Activated B cell treated with CpG ODN at 0.5 μM for 24 hours (primary cell): ENCODE data around the gene PHRF1. TPM values are rescaled to one million over a fixed set of nuclear protein-coding genes. Genes with fewer than 3 reads are reported as not detected.

Source experiments
- ATAC-seq: fragments of 200-7000 bp; cut with Tn5 transposase; one replicate; pipeline ENCODE4 v1.10.0; 2021; ENCODE audit warnings: low read depth, mild to moderate bottlenecking, moderate library complexity
- CTCF ChIA-PET: fragments of 350-600 bp; sonication (Branson Sonifier 250); formaldehyde crosslinking; loops from one replicate; lab custom pipeline; 2021; ENCODE audit warnings: antibody characterized with exemption; lab: Charles Lee
- POLR2A ChIA-PET: fragments of 350-600 bp; sonication (Branson Sonifier 250); formaldehyde crosslinking; loops from one replicate; lab custom pipeline; 2021; ENCODE audit warnings: antibody characterized with exemption; lab: Charles Lee
- DNase-seq: peaks from one replicate; pipeline ENCODE4 v3.0.0; 2022
- H3K27ac Mint-ChIP-seq: one replicate; pipeline ENCODE4 v1.8.0; 2020; ENCODE audit warnings: mixed read lengths
- H3K27me3 Mint-ChIP-seq: one replicate; pipeline ENCODE4 v1.8.0; 2021; ENCODE audit warnings: mixed read lengths
- H3K36me3 Mint-ChIP-seq: one replicate; pipeline ENCODE4 v1.8.0; 2021; ENCODE audit warnings: low read depth, mixed read lengths
- H3K4me1 Mint-ChIP-seq: one replicate; pipeline ENCODE4 v1.8.0; 2021; ENCODE audit warnings: mixed read lengths
- H3K4me3 Mint-ChIP-seq: one replicate; pipeline ENCODE4 v1.8.0; 2020; ENCODE audit warnings: mild to moderate bottlenecking, mixed read lengths
- H3K9me3 Mint-ChIP-seq: one replicate; pipeline ENCODE4 v1.8.0; 2020; ENCODE audit warnings: mixed read lengths
- CTCF ChIP-seq: fragments of 200-600 bp; IDR thresholded peaks from one replicate; pipeline ENCODE4 v1.8.0; 2022; ENCODE audit warnings: antibody characterized with exemption, mild to moderate bottlenecking
- intact Hi-C: fragments of 100-400 bp; cut with micrococcal nuclease; formaldehyde crosslinking; loops from one replicate; pipeline ENCODE4 v1.15.1; 2024
- total RNA-seq: library from RNA; stranded (reverse); gene quantifications from 2 replicates; pipeline ENCODE4 v1.2.3, GENCODE V29; 2022

PHRF1 gene
- total RNA-seq, 1 donor from 2014 or later: 49.6 TPM

- Mint-ChIP-seq H3K9me3 (no peaks in the 10 kb centered on the region), H3K4me3 (peak within 1 kb of the TSS; percentile 90), H3K36me3 (peaks cover 21% of the 10 kb centered on the region), H3K27ac (peak within 1 kb of the TSS; percentile 96), H3K4me1 (peaks cover 26% of the 10 kb centered on the region), H3K27me3 (no peaks in the 10 kb centered on the region)
- POLR2A ChIA-PET: interaction anchor here (0.5 to 3.6 kb wide), 26 partner anchors 10 to 328 kb away, joined by 3 to 45 read pairs (median 6); partner anchors contain the start of genes BET1L, DEAF1, IRF7 and LMNTD2
- CTCF ChIA-PET: interaction anchor here (1.6 kb wide), 1 partner anchor 17 kb away, joined by 7 read pairs; no protein-coding TSS in a partner anchor
- DNase-seq (peak; percentile 98), ATAC-seq (peak; percentile 78)
- TF ChIP-seq CTCF: no peak
- intact Hi-C loops: loop anchor here (1.0 to 10.0 kb wide), 7 partner anchors 33 to 379 kb away; partner anchors contain the start of genes CHID1, PIDD1 and PTDSS2
Measured at GRCh38 chr11:535519-536454, 40.5 kb upstream of the PHRF1 start, which contains the start of gene HRAS. Gene HRAS (minus strand): TSS chr11:535576.

- ChIA-PET POLR2A (interaction anchor here (0.6 to 3.6 kb wide), 27 partner anchors 8 to 329 kb away, joined by 3 to 45 read pairs (median 5); partner anchors contain the start of genes ANO9, BET1L, DEAF1 and IRF7), CTCF (interaction anchor here (1.6 kb wide), 1 partner anchor 18 kb away, joined by 7 read pairs; no protein-coding TSS in a partner anchor)
Measured at GRCh38 chr11:536841-537621, 39.2 kb upstream of the PHRF1 start, which contains the start of gene LRRC56. Gene LRRC56 (plus strand): TSS chr11:537527. CDS start chr11:540685, 3,158 bp downstream.

GRCh38 chr11:537622-538430, 38.4 kb upstream of the PHRF1 start:
- Mint-ChIP-seq H3K9me3 (no peaks in the 10 kb centered on the region), H3K4me3 (peak overlapping the region; percentile 90), H3K4me1 (peaks cover 27% of the 10 kb centered on the region), H3K27me3 (no peaks in the 10 kb centered on the region), H3K27ac (peak overlapping the region; percentile 96), H3K36me3 (peaks cover 10% of the 10 kb centered on the region)
- DNase-seq: no peak
- TF ChIP-seq CTCF: no peak
- peak; percentile 1 for ATAC-seq
- intact Hi-C loops: loop anchor here (1.0 to 10.0 kb wide), 14 partner anchors 17 to 377 kb away; partner anchors contain the start of genes BET1L, CHID1, DEAF1 and LMNTD2
- POLR2A ChIA-PET: interaction anchor here (0.6 to 3.6 kb wide), 22 partner anchors 18 to 330 kb away, joined by 3 to 45 read pairs (median 5); partner anchors contain the start of genes ANO9, BET1L, IRF7 and LMNTD2
- CTCF ChIA-PET: no interaction called here

More at GRCh38 chr11:536841-537621, 39.2 kb upstream of the PHRF1 start, which contains the start of gene LRRC56:
- Mint-ChIP-seq H3K9me3 (no peaks in the 10 kb centered on the region), H3K36me3 (peaks cover 14% of the 10 kb centered on the region), H3K27ac (peak within 1 kb of the TSS; percentile 96), H3K4me3 (peak within 1 kb of the TSS; percentile 90), H3K4me1 (peaks cover 26% of the 10 kb centered on the region), H3K27me3 (no peaks in the 10 kb centered on the region)
- intact Hi-C loops: loop anchor here (1.0 to 10.0 kb wide), 14 partner anchors 18 to 378 kb away; partner anchors contain the start of genes BET1L, CHID1, DEAF1 and LMNTD2
- no peak for TF ChIP-seq CTCF
- DNase-seq (peak; percentile 100), ATAC-seq (peak; percentile 56)

GRCh38 chr11:538431-539051, 37.7 kb upstream of the PHRF1 start:
- peak overlapping the region; percentile 96 for H3K27ac Mint-ChIP-seq
- H3K4me3 Mint-ChIP-seq: peak overlapping the region; percentile 90
- ChIA-PET CTCF (interaction anchor here (1.0 kb wide), 1 partner anchor 16 kb away, joined by 3 read pairs; no protein-coding TSS in a partner anchor), POLR2A (interaction anchor here (0.5 to 1.0 kb wide), 4 partner anchors 11 to 75 kb away, joined by 3 to 8 read pairs (median 3); partner anchors contain the start of gene PHRF1)
- TF ChIP-seq CTCF: no peak
- peaks cover 8% of the 10 kb centered on the region for H3K36me3 Mint-ChIP-seq
- DNase-seq: no peak
- H3K4me1 Mint-ChIP-seq: peaks cover 27% of the 10 kb centered on the region
- no peaks in the 10 kb centered on the region for H3K27me3 Mint-ChIP-seq
- ATAC-seq: no peak
- H3K9me3 Mint-ChIP-seq: no peaks in the 10 kb centered on the region
- intact Hi-C loops: loop anchor here (5.0 to 10.0 kb wide), 2 partner anchors 184 to 376 kb away; partner anchors contain the start of gene CHID1
